ENCODE results near the gene ETNK1.

The ETNK1 gene

GRCh38 chr12:22634883-22635282, 9.9 kb downstream of the ETNK1 start:
- no peak overlapping the region for H3K27ac ChIP-seq (ENCODE audit: low read depth, low read length)
- H3K9ac ChIP-seq (ENCODE audit: low read length), result no peak overlapping the region
- no peaks in the 10 kb centered on the region for H3K27me3 ChIP-seq (ENCODE audit: control insufficient read depth, insufficient read depth, low read length)
- H3K4me3 ChIP-seq (ENCODE audit: low read depth, low read length), result no peak overlapping the region
- H3K9me3 ChIP-seq (ENCODE audit: control insufficient read depth, insufficient read depth, low read depth, low read length), result no peaks in the 10 kb centered on the region
- H3K4me1 ChIP-seq (ENCODE audit: control insufficient read depth, insufficient read depth, low read length), result peaks cover 8% of the 10 kb centered on the region
- peaks cover 5% of the 10 kb centered on the region; the same call in 1 of the 2 replicates for H3K36me3 ChIP-seq (ENCODE audit: control insufficient read depth, insufficient read depth, low read length)

GRCh38 chr12:22635812-22636211, 10.8 kb downstream of the ETNK1 start:
- Histone ChIP-seq H3K4me3 (ENCODE audit: low read depth, low read length) (no peak overlapping the region), H3K9ac (ENCODE audit: low read length) (no peak overlapping the region), H3K9me3 (ENCODE audit: control insufficient read depth, insufficient read depth, low read depth, low read length) (no peaks in the 10 kb centered on the region), H3K27ac (ENCODE audit: low read depth, low read length) (no peak overlapping the region), H3K36me3 (ENCODE audit: control insufficient read depth, insufficient read depth, low read length) (peaks cover 5% of the 10 kb centered on the region; the same call in 1 of the 2 replicates), H3K27me3 (ENCODE audit: control insufficient read depth, insufficient read depth, low read length) (no peaks in the 10 kb centered on the region), H3K4me1 (ENCODE audit: control insufficient read depth, insufficient read depth, low read length) (peaks cover 8% of the 10 kb centered on the region)

GRCh38 chr12:22640851-22641250, 15.9 kb downstream of the ETNK1 start:
- Histone ChIP-seq H3K4me1 (ENCODE audit: control insufficient read depth, insufficient read depth, low read length) (no peaks in the 10 kb centered on the region), H3K9ac (ENCODE audit: low read length) (no peak overlapping the region)

GRCh38 chr12:22641353-22642053, 16.5 kb downstream of the ETNK1 start:
- Histone ChIP-seq H3K4me3 (ENCODE audit: low read depth, low read length) (no peak overlapping the region), H3K4me1 (ENCODE audit: control insufficient read depth, insufficient read depth, low read length) (no peaks in the 10 kb centered on the region), H3K27ac (ENCODE audit: low read depth, low read length) (no peak overlapping the region; the same call in 1 of the 2 replicates), H3K9me3 (ENCODE audit: control insufficient read depth, insufficient read depth, low read depth, low read length) (no peaks in the 10 kb centered on the region), H3K36me3 (ENCODE audit: control insufficient read depth, insufficient read depth, low read length) (peaks cover 8% of the 10 kb centered on the region), H3K27me3 (ENCODE audit: control insufficient read depth, insufficient read depth, low read length) (no peaks in the 10 kb centered on the region), H3K9ac (ENCODE audit: low read length) (no peak overlapping the region)

More at GRCh38 chr12:22640851-22641250, 15.9 kb downstream of the ETNK1 start:
- no peak overlapping the region for H3K27ac ChIP-seq (ENCODE audit: low read depth, low read length)
- no peak overlapping the region for H3K4me3 ChIP-seq (ENCODE audit: low read depth, low read length)
- H3K9me3 ChIP-seq (ENCODE audit: control insufficient read depth, insufficient read depth, low read depth, low read length), result no peaks in the 10 kb centered on the region
- peaks cover 6% of the 10 kb centered on the region for H3K36me3 ChIP-seq (ENCODE audit: control insufficient read depth, insufficient read depth, low read length)
- no peaks in the 10 kb centered on the region for H3K27me3 ChIP-seq (ENCODE audit: control insufficient read depth, insufficient read depth, low read length)

GRCh38 chr12:22648668-22649067, 23.7 kb downstream of the ETNK1 start:
- Histone ChIP-seq H3K27me3 (ENCODE audit: control insufficient read depth, insufficient read depth, low read length) (no peaks in the 10 kb centered on the region), H3K4me1 (ENCODE audit: control insufficient read depth, insufficient read depth, low read length) (peaks cover 8% of the 10 kb centered on the region; the same call in 1 of the 2 replicates), H3K9ac (ENCODE audit: low read length) (no peak overlapping the region), H3K9me3 (ENCODE audit: control insufficient read depth, insufficient read depth, low read depth, low read length) (no peaks in the 10 kb centered on the region), H3K36me3 (ENCODE audit: control insufficient read depth, insufficient read depth, low read length) (peaks cover 8% of the 10 kb centered on the region), H3K27ac (ENCODE audit: low read depth, low read length) (no peak overlapping the region), H3K4me3 (ENCODE audit: low read depth, low read length) (no peak overlapping the region)

GRCh38 chr12:22653075-22653474, 28.1 kb downstream of the ETNK1 start:
- Histone ChIP-seq H3K36me3 (ENCODE audit: control insufficient read depth, insufficient read depth, low read length) (0 out of 2 replicates have a peak, but pooled peaks cover 4% of the 10 kb centered on the region), H3K27ac (ENCODE audit: low read depth, low read length) (no peak overlapping the region), H3K9me3 (ENCODE audit: control insufficient read depth, insufficient read depth, low read depth, low read length) (no peaks in the 10 kb centered on the region), H3K27me3 (ENCODE audit: control insufficient read depth, insufficient read depth, low read length) (no peaks in the 10 kb centered on the region), H3K9ac (ENCODE audit: low read length) (no peak overlapping the region), H3K4me1 (ENCODE audit: control insufficient read depth, insufficient read depth, low read length) (peaks cover 8% of the 10 kb centered on the region; the same call in 1 of the 2 replicates), H3K4me3 (ENCODE audit: low read depth, low read length) (no peak overlapping the region)

- Histone ChIP-seq H3K4me1 (ENCODE audit: control insufficient read depth, insufficient read depth, low read length) (peaks cover 8% of the 10 kb centered on the region; the same call in 1 of the 2 replicates), H3K9me3 (ENCODE audit: control insufficient read depth, insufficient read depth, low read depth, low read length) (no peaks in the 10 kb centered on the region), H3K36me3 (ENCODE audit: control insufficient read depth, insufficient read depth, low read length) (peaks cover 8% of the 10 kb centered on the region; the same call in 1 of the 2 replicates), H3K4me3 (ENCODE audit: low read depth, low read length) (no peak overlapping the region), H3K9ac (ENCODE audit: low read length) (no peak overlapping the region), H3K27me3 (ENCODE audit: control insufficient read depth, insufficient read depth, low read length) (no peaks in the 10 kb centered on the region), H3K27ac (ENCODE audit: low read depth, low read length) (no peak overlapping the region)
Observed at GRCh38 chr12:22653791-22654190, 28.8 kb downstream of the ETNK1 start.

GRCh38 chr12:22656376-22656775, 31.4 kb downstream of the ETNK1 start:
- H3K36me3 ChIP-seq (ENCODE audit: control insufficient read depth, insufficient read depth, low read length), result peaks cover 21% of the 10 kb centered on the region
- H3K27me3 ChIP-seq (ENCODE audit: control insufficient read depth, insufficient read depth, low read length), result no peaks in the 10 kb centered on the region
- no peaks in the 10 kb centered on the region for H3K9me3 ChIP-seq (ENCODE audit: control insufficient read depth, insufficient read depth, low read depth, low read length)
- no peak overlapping the region for H3K9ac ChIP-seq (ENCODE audit: low read length)
- H3K4me3 ChIP-seq (ENCODE audit: low read depth, low read length), result no peak overlapping the region
- no peak overlapping the region for H3K27ac ChIP-seq (ENCODE audit: low read depth, low read length)
- peaks cover 8% of the 10 kb centered on the region; the same call in 1 of the 2 replicates for H3K4me1 ChIP-seq (ENCODE audit: control insufficient read depth, insufficient read depth, low read length)

- no peak overlapping the region for H3K4me3 ChIP-seq (ENCODE audit: low read depth, low read length)
- peaks cover 24% of the 10 kb centered on the region for H3K36me3 ChIP-seq (ENCODE audit: control insufficient read depth, insufficient read depth, low read length)
Observed at GRCh38 chr12:22656831-22657230, 31.9 kb downstream of the ETNK1 start.

GRCh38 chr12:22657538-22657937, 32.6 kb downstream of the ETNK1 start:
- H3K4me1 ChIP-seq (ENCODE audit: control insufficient read depth, insufficient read depth, low read length), result peaks cover under 1% of the 10 kb centered on the region; the same call in 1 of the 2 replicates
- H3K9me3 ChIP-seq (ENCODE audit: control insufficient read depth, insufficient read depth, low read depth, low read length), result no peaks in the 10 kb centered on the region
- no peak overlapping the region for H3K9ac ChIP-seq (ENCODE audit: low read length)
- peaks cover 24% of the 10 kb centered on the region for H3K36me3 ChIP-seq (ENCODE audit: control insufficient read depth, insufficient read depth, low read length)
- no peak overlapping the region for H3K4me3 ChIP-seq (ENCODE audit: low read depth, low read length)
- no peaks in the 10 kb centered on the region for H3K27me3 ChIP-seq (ENCODE audit: control insufficient read depth, insufficient read depth, low read length)
- no peak overlapping the region for H3K27ac ChIP-seq (ENCODE audit: low read depth, low read length)

More at GRCh38 chr12:22656831-22657230, 31.9 kb downstream of the ETNK1 start:
- no peak overlapping the region for H3K9ac ChIP-seq (ENCODE audit: low read length)
- no peaks in the 10 kb centered on the region for H3K27me3 ChIP-seq (ENCODE audit: control insufficient read depth, insufficient read depth, low read length)
- H3K9me3 ChIP-seq (ENCODE audit: control insufficient read depth, insufficient read depth, low read depth, low read length), result no peaks in the 10 kb centered on the region
- peaks cover 8% of the 10 kb centered on the region; the same call in 1 of the 2 replicates for H3K4me1 ChIP-seq (ENCODE audit: control insufficient read depth, insufficient read depth, low read length)
- H3K27ac ChIP-seq (ENCODE audit: low read depth, low read length), result no peak overlapping the region

GRCh38 chr12:22658214-22658613, 33.2 kb downstream of the ETNK1 start:
- Histone ChIP-seq H3K27me3 (ENCODE audit: control insufficient read depth, insufficient read depth, low read length) (no peaks in the 10 kb centered on the region), H3K4me3 (ENCODE audit: low read depth, low read length) (no peak overlapping the region), H3K9ac (ENCODE audit: low read length) (no peak overlapping the region), H3K9me3 (ENCODE audit: control insufficient read depth, insufficient read depth, low read depth, low read length) (no peaks in the 10 kb centered on the region), H3K36me3 (ENCODE audit: control insufficient read depth, insufficient read depth, low read length) (peaks cover 28% of the 10 kb centered on the region), H3K4me1 (ENCODE audit: control insufficient read depth, insufficient read depth, low read length) (no peaks in the 10 kb centered on the region), H3K27ac (ENCODE audit: low read depth, low read length) (no peak overlapping the region)

All from HUES6 (cell line).